ENCODE results near the gene SLCO2A1. TPM values are rescaled to one million over a fixed set of nuclear protein-coding genes. Genes with fewer than 3 reads are reported as not detected.
A peak's percentile ranks its signal among the peaks of the same experiment; 100 is the strongest.

The SLCO2A1 gene
- total RNA-seq, 1 donor from 2014 or later: 0.78 TPM

GRCh38 chr3:133948131-133948810 is 81.5 kb downstream of the SLCO2A1 start:
- DNase-seq: no peak

GRCh38 chr3:133945381-133946095 is 84.2 kb downstream of the SLCO2A1 start:
- DNase-seq: no peak

GRCh38 chr3:133944641-133945380 is 84.9 kb downstream of the SLCO2A1 start:
- DNase-seq: no peak

GRCh38 chr3:133944181-133944580 is 85.5 kb downstream of the SLCO2A1 start:
- no peak for DNase-seq

- DNase-seq: no peak
Measured at GRCh38 chr3:133943639-133944141, 86.0 kb downstream of the SLCO2A1 start.

- no peak for DNase-seq
Measured at GRCh38 chr3:133943031-133943535, 86.6 kb downstream of the SLCO2A1 start.

GRCh38 chr3:133941415-133941821 is 88.3 kb downstream of the SLCO2A1 start:
- no peak for DNase-seq

- no peak for DNase-seq
Measured at GRCh38 chr3:133940536-133940935, 89.2 kb downstream of the SLCO2A1 start.

GRCh38 chr3:133939463-133939835 is 90.3 kb downstream of the SLCO2A1 start:
- no peak for DNase-seq

GRCh38 chr3:133938770-133939462 is 90.8 kb downstream of the SLCO2A1 start:
- peak; percentile 32 for DNase-seq

GRCh38 chr3:133937756-133938601 is 91.7 kb downstream of the SLCO2A1 start:
- peak; percentile 42 for DNase-seq

- no peak for DNase-seq
Measured at GRCh38 chr3:133937061-133937686, 92.6 kb downstream of the SLCO2A1 start.

GRCh38 chr3:133935843-133936769 is 93.6 kb downstream of the SLCO2A1 start:
- no peak for DNase-seq

- DNase-seq: no peak
Measured at GRCh38 chr3:133934996-133935842, 94.5 kb downstream of the SLCO2A1 start.

GRCh38 chr3:133934073-133934970 is 95.4 kb downstream of the SLCO2A1 start:
- DNase-seq: no peak

GRCh38 chr3:133933097-133934024 is 96.4 kb downstream of the SLCO2A1 start:
- DNase-seq: no peak
